ENCODE data around the gene BCAS3.
"Not testable (repeated sequence)": the region's sequence is repeated elsewhere in the genome, so short reads cannot be mapped to it uniquely, and the experiment has no call there.

BCAS3 gene

DNA sequence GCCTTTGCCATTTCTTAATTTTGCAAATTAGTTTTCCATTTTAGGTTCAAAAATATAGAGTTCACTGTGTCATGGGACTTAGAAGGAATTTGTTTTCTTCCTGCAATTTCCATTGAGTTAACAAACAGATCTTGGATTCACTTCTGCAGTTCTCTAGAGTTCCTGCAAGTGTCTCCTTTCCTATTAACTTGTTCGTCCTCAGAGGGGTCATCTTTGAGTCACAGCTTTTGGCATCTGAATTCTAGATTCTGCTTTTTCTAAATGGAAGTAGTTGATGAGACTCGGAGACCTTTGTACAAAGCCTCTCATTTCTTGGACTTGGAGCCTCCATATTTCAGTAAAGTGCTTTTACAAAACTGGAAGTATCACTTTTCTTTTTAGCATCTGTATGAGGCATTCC lies 323.3 kb downstream of the BCAS3 start:
- Histone ChIP-seq H3K4me3 (ENCODE audit: low read length) (no peak overlapping the region), H3K9ac (ENCODE audit: low read length) (no peak overlapping the region), H2AFZ (ENCODE audit: low read depth, low read length) (no peak overlapping the region), H3K9me3 (ENCODE audit: insufficient read depth, low read length) (no peaks in the 10 kb centered on the region), H3K79me2 (ENCODE audit: low read length) (no peaks in the 10 kb centered on the region), H3K4me2 (ENCODE audit: low read length) (no peak overlapping the region), H3K4me1 (ENCODE audit: low read length) (no peaks in the 10 kb centered on the region), H3K36me3 (replicated peaks; ENCODE audit: low read depth, low read length) (no peaks in the 10 kb centered on the region), H3K27me3 (ENCODE audit: low read depth, low read length) (no peaks in the 10 kb centered on the region), H4K20me1 (ENCODE audit: insufficient read depth, low read length) (no peaks in the 10 kb centered on the region), H3K27ac (ENCODE audit: low read length) (no peak overlapping the region)
- no peak for TF ChIP-seq EZH2phosphoT487 (IDR thresholded peaks at IDR 0.05; ENCODE audit: low read depth)
- TF ChIP-seq CTCF (IDR thresholded peaks at IDR 0.05; ENCODE audit: low read depth, low read length): peak; percentile 24; the same call in 1 of the 2 replicates

GRCh38 chr17:61002316-61002736 lies 324.7 kb downstream of the BCAS3 start:
- H3K36me3 ChIP-seq (replicated peaks; ENCODE audit: low read depth, low read length): no peaks in the 10 kb centered on the region
- H3K4me1 ChIP-seq (ENCODE audit: low read length): no peaks in the 10 kb centered on the region
- no peak overlapping the region for H3K4me2 ChIP-seq (ENCODE audit: low read length)
- H3K27me3 ChIP-seq (ENCODE audit: low read depth, low read length): no peaks in the 10 kb centered on the region
- TF ChIP-seq EZH2phosphoT487 (IDR thresholded peaks at IDR 0.05; ENCODE audit: low read depth) (no peak), CTCF (IDR thresholded peaks at IDR 0.05; ENCODE audit: low read depth, low read length) (peak; percentile 65)
- no peaks in the 10 kb centered on the region for H3K9me3 ChIP-seq (ENCODE audit: insufficient read depth, low read length)
- no peaks in the 10 kb centered on the region for H3K79me2 ChIP-seq (ENCODE audit: low read length)
- no peak overlapping the region for H3K27ac ChIP-seq (ENCODE audit: low read length)
- no peak overlapping the region for H3K4me3 ChIP-seq (ENCODE audit: low read length)
- no peak overlapping the region for H2AFZ ChIP-seq (ENCODE audit: low read depth, low read length)
- no peaks in the 10 kb centered on the region for H4K20me1 ChIP-seq (ENCODE audit: insufficient read depth, low read length)
- no peak overlapping the region for H3K9ac ChIP-seq (ENCODE audit: low read length)

DNA sequence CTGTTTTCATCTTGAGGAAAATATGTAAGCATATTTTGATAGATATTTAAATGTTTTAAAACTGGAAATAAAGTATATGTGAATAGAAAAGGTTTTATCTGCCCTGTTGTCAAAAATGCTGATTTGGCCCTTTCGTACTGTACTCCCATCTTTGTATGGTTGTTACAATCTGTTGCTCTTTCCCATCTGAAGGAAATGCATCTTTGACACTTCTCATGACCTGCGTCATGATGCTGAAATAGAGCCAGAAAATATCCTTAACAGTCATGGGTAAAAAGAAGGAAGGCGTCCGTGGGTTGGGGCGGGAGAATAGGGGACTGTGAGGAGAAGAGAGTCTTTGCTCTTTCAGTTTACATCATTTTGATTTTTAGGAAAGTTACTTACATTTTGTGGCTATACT lies 327.7 kb downstream of the BCAS3 start:
- Histone ChIP-seq H3K79me2 (ENCODE audit: low read length) (no peaks in the 10 kb centered on the region), H3K4me2 (ENCODE audit: low read length) (no peak overlapping the region), H3K9ac (ENCODE audit: low read length) (no peak overlapping the region), H2AFZ (ENCODE audit: low read depth, low read length) (no peak overlapping the region), H3K9me3 (ENCODE audit: insufficient read depth, low read length) (no peaks in the 10 kb centered on the region), H3K36me3 (replicated peaks; ENCODE audit: low read depth, low read length) (no peaks in the 10 kb centered on the region), H3K27ac (ENCODE audit: low read length) (no peak overlapping the region), H4K20me1 (ENCODE audit: insufficient read depth, low read length) (no peaks in the 10 kb centered on the region), H3K4me1 (ENCODE audit: low read length) (no peaks in the 10 kb centered on the region), H3K27me3 (ENCODE audit: low read depth, low read length) (0 out of 2 replicates have a peak, but pooled peaks cover 3% of the 10 kb centered on the region), H3K4me3 (ENCODE audit: low read length) (no peak overlapping the region)
- no peak for TF ChIP-seq CTCF (IDR thresholded peaks at IDR 0.05; ENCODE audit: low read depth, low read length)
- TF ChIP-seq EZH2phosphoT487 (IDR thresholded peaks at IDR 0.05; ENCODE audit: low read depth): no peak

GRCh38 chr17:61005958-61006357 lies 328.3 kb downstream of the BCAS3 start:
- not testable (repeated sequence) for H3K27ac ChIP-seq (ENCODE audit: low read length); H3K36me3 ChIP-seq (replicated peaks; ENCODE audit: low read depth, low read length); H3K79me2 ChIP-seq (ENCODE audit: low read length); H2AFZ ChIP-seq (ENCODE audit: low read depth, low read length); H3K4me2 ChIP-seq (ENCODE audit: low read length); H3K9me3 ChIP-seq (ENCODE audit: insufficient read depth, low read length); H3K27me3 ChIP-seq (ENCODE audit: low read depth, low read length); H4K20me1 ChIP-seq (ENCODE audit: insufficient read depth, low read length); H3K9ac ChIP-seq (ENCODE audit: low read length); H3K4me1 ChIP-seq (ENCODE audit: low read length); H3K4me3 ChIP-seq (ENCODE audit: low read length)

- Histone ChIP-seq H3K9ac (ENCODE audit: low read length) (no peak overlapping the region), H3K36me3 (replicated peaks; ENCODE audit: low read depth, low read length) (no peaks in the 10 kb centered on the region), H3K4me3 (ENCODE audit: low read length) (no peak overlapping the region), H3K4me2 (ENCODE audit: low read length) (no peak overlapping the region), H4K20me1 (ENCODE audit: insufficient read depth, low read length) (no peaks in the 10 kb centered on the region), H3K27me3 (ENCODE audit: low read depth, low read length) (0 out of 2 replicates have a peak, but pooled peaks cover 3% of the 10 kb centered on the region), H2AFZ (ENCODE audit: low read depth, low read length) (no peak overlapping the region), H3K9me3 (ENCODE audit: insufficient read depth, low read length) (no peaks in the 10 kb centered on the region), H3K27ac (ENCODE audit: low read length) (no peak overlapping the region), H3K79me2 (ENCODE audit: low read length) (no peaks in the 10 kb centered on the region), H3K4me1 (ENCODE audit: low read length) (no peaks in the 10 kb centered on the region)
- TF ChIP-seq CTCF (IDR thresholded peaks at IDR 0.05; ENCODE audit: low read depth, low read length) (no peak), EZH2phosphoT487 (IDR thresholded peaks at IDR 0.05; ENCODE audit: low read depth) (no peak)
These were observed 330.3 kb downstream of the BCAS3 start for GRCh38 chr17:61007980-61008379.

Data from OCI-LY3 (cell line).